HG02852 (cell line): ENCODE measurements around the gene SLC8A1.
"Not testable (repeated sequence)": the region's sequence is repeated elsewhere in the genome, so short reads cannot be mapped to it uniquely, and the experiment has no call there.

ENCODE experiments used
- ATAC-seq: cut with Tn5 transposase; IDR thresholded peaks from one replicate; pipeline ENCODE4 v1.9.1; 2021; ENCODE audit warnings: mild to moderate bottlenecking, moderate library complexity; ENCODE audit not compliant: unreplicated experiment

SLC8A1 gene

DNA sequence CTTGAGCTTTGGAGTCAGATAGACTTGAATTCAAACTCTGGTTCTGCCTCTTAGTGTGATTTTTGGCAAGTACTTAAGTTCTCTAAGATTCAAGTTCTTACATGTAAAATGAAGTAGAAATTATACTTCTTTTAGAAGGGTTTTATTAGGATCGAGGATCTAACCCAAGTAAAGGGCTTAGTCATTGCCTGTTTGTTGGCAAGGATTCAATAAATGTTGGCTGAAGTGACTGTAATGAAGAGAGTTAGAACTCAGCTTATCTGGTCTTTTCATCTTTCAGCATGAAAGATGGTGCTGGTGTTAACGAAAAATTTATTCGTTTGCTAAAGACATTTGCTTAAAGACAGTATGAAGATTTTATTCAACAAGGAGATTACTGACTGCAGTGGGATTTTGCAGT is 356.9 kb downstream of the SLC8A1 start:
- no peak for ATAC-seq

DNA sequence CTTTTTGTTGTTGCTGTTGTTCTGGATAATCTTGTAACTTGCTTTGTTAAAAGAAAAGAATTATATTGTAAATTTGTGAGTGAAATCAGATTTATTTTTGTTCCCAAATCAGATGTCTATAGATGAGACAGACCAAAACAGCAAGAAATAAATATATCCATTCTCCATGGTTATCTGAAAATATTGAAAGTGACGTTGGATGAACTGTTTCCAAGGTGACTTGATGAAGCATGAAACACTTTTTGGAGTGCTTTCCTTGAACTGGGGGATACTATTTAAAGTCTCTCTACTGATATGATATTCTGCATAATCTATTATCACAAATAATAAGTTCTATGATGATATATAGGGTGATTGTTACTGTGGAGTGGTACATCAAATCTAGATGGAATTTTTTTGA is 357.4 kb downstream of the SLC8A1 start:
- ATAC-seq = no peak

DNA sequence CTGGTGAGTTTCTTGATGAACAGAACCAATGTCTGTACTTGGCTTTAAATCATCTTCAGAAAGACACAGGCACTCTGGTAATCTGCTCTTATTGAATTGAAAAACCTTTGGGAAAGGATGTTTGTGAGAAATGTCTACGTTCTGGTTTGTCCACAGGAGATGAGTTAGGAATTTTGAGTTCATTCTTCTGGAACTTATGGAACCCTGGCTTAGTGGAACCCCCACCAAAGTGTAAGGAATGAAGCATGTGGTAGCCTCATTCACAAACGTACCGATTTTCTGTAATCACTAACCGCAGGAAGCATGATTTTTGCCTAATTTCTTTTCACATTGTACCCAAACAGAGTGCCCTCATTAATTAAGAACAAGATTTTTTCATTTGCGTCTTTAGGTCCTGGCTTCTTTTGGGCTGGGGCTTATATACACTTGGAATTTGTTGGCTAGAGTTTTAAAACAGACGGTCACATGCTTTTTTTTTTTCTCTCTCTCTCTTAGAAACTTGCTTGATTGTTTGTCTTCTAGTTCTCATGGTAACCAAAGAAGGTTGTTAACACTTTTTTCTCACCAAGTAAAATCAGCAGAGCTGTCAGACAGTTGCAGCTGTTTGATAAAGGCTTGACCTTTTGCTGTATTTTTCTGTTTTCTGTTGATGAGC is 358.7 kb downstream of the SLC8A1 start:
- no peak for ATAC-seq

DNA sequence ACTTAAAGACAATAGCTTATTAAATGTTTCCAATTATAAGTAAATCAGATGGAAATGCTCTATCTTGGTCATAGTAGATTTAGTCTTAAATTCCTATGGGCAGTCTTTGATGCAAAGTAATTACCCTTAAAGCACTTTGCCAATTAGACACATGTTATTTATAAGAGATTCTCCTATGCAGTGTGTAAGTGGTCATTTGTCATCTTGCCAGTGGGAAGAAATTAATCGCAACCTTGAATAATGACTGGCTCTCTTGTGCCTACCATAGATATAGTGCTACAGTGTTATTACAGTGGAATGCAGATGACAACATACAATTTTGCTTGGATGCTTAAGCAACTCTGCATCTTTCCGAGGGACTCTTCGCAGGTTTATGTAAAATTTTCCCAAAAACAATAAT is 361.8 kb downstream of the SLC8A1 start:
- no peak for ATAC-seq

DNA sequence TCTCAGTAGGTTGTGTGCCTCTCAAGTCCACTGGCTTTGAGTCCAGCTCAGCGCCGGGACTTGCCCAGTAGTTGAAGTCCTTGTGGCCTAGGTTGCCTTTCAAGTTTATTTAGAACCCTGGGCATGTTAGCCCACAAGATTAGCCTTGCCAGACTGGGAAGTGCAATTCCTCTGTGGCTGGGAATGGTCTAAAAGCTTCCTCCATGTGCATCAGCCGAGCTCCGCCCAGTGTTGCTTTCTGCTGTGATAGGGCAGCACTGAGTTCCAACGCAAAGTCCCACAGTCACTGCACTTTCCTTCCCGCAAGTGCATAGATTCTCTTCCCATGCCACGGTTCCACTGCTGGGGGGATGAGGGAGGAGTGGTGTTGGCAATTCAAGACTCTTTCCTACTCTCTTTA is 364.0 kb downstream of the SLC8A1 start:
- ATAC-seq = no peak

DNA sequence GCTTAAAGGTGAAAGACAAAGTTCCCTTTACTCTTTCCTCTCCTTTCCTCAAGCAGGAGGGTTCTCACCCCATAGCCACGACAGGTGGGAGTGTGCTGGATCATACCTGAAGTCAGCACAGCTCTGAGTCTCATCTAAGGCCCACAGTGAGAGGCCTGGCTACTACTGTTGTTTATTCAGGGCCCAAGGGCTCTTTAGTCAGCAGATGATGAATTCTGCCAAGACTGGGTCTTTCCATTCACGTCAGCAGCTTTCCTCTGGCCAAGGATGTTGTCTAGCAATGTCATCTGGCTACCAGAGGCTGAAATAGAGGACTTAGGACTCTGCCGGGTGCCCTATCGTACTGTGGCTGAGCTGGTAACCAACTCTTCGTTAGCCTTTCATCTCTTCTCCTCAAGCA is 364.5 kb downstream of the SLC8A1 start:
- no peak for ATAC-seq

DNA sequence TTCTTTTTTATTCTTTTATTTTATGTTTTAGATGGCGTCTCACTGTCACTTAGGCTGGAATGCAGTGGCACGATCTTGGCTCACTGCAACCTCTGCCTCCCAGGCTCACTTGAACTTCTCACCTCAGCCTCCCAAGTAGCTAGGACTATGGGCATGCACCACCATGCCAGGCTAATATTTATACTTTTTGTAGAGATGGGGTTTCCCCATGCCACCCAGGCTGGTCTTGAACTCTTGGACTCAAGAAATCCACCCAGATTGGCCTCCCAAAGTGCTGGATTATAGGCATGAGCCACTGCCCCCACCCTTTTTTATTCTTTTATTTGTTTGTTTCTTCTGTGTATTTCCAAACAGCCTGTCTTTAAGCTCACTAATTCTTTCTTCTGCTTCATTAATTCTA is 366.1 kb downstream of the SLC8A1 start:
- no peak for ATAC-seq

DNA sequence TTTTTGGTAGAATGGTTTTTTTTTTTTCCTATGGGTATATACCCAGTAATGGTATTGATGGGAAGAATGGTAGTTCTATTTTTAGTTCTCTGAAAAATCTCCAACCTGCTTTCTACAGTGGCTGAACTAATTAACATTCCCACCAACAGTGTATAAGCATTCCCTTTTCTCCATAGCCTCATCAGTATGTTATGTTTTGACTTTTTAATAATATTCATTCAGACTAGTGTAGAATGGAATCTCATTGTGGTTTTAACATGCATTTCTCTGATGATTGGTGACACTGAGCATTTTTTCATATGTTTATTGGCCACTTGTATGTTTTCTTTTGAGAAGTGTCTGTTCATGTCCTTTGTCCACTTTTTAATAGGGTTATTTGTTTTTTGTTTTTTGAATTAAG is 378.6 kb downstream of the SLC8A1 start:
- ATAC-seq = not testable (repeated sequence)

DNA sequence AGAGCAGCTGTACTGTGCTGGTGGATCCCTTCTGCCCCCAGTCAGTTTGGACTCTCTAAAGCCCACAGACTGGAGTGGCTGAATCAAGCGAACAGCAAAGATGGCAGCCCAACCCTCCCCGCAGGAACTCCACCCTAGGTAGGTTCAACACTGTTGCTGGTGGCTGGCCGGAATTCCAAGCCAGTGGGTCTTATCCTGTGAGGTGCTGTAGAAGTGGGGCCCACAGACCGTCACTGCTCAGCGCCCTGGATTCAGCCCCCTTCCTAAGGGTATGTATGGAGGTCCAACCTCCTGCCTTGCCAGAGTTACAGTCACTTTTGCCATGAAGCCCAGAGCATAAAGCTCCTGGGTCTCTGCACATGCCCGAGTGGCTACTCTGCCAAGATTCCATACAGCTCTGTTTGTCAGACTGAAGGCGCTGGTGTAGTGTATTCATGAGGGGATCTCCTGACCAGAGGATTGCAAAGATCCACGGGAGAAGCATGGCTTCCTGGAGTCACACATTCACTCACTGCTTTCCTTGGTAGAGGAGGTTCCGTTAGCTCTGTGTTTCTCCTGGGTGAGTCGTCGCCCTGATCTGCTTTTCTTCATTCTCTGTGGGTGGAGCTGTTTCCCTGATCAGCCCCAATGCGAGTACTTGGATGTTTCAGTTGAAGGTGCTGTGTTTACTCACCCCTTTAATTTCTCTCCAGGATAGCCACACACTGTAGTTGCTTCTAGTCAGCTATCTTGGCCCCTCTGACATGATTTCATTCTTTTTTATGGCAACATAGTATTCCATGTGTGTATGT is 379.3 kb downstream of the SLC8A1 start:
- ATAC-seq = no peak

DNA sequence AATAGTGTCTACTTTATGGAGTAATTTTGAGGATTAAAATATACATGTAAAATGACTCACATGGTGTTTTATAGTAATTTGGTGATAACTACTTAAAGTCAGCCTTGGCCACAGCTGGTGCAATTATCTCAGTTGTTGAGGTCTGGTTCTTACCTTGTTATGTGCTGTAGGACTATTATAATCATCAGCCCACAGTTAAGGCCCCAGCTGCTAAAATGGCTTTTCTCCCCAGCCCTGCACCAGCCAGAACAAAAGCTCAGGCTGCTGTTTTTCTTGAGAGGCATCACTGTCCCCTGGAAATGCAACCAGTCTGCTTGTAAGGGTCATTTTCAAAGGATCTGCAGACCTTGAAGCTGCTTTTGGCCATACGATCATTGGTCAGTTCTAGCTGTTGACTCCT is 389.5 kb downstream of the SLC8A1 start:
- ATAC-seq = no peak

DNA sequence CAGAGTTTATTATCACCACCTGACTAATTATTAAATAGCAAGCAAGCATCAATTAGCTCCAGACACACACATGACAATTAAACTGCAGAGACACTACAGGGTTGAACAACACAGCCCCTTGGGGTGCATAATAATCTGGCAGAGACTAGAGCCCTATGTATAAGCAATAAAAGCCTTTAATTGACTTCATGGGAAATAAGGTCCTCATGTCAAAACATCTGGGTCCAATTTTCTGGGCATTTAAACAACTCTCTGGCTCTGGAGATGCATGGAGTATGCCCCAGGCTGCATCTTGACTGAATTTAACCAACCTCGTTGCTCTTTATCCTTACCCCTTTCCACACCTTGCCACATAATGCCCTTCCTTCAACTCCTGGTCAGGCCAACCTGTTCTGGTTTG is 402.1 kb downstream of the SLC8A1 start:
- no peak for ATAC-seq

DNA sequence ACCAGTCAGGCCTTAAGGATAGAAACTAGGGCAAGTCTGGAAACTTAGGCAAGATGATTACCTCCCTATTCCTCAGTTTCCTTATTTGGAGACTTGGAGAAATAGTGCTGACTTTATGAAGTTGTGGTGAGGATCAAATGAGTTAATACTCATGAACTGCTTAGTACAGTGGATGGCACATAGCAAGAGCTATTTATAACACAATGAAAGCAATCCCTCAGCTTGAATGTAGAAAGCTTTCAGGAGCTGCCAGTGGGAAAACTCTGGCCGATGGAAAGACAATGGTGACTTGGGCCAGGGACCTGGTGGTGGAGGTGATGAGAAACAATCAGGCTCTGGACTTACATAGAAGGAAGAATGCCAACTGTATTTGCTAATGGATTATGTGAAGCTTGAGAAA is 403.4 kb downstream of the SLC8A1 start:
- ATAC-seq = no peak

DNA sequence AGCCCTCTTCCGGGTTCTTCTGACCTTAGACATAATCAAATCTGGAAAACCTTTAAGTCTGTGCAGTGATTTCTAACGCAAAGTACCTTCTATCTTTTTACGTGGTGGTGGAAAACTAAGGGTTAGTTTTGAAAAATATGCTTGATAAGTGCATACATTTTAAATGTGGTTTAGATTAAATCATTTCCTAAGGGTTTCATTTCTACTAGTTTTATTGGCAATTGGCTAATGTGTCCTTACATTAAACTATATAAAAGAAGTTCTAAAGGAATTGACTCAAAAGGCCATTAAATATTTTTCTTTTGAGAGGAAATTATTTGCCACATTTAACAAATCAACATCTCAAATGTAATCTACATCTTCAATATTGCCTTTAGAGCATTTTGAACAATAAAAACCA is 404.5 kb downstream of the SLC8A1 start:
- no peak for ATAC-seq
